GM19395 (cell line): ENCODE results near the gene FOLH1.
"Not testable (repeated sequence)": the region's sequence is repeated elsewhere in the genome, so short reads cannot be mapped to it uniquely, and the experiment has no call there.

ENCODE experiments used
- ATAC-seq: cut with Tn5 transposase; IDR thresholded peaks from one replicate; pipeline ENCODE4 v1.9.1; 2021; ENCODE audit warnings: mild to moderate bottlenecking, moderate library complexity; ENCODE audit not compliant: unreplicated experiment

The FOLH1 gene

GRCh38 chr11:49184756-49185155, 23.6 kb downstream of the FOLH1 start:
- not testable (repeated sequence) for ATAC-seq

GRCh38 chr11:49177936-49178335, 30.5 kb downstream of the FOLH1 start:
- ATAC-seq, result not testable (repeated sequence)

- not testable (repeated sequence) for ATAC-seq
Observed at GRCh38 chr11:49175378-49175777, 33.0 kb downstream of the FOLH1 start.

- ATAC-seq, result not testable (repeated sequence)
Observed at GRCh38 chr11:49174691-49175366, 33.6 kb downstream of the FOLH1 start.

- ATAC-seq, result not testable (repeated sequence)
Observed at GRCh38 chr11:49171613-49172012, 36.8 kb downstream of the FOLH1 start.

- not testable (repeated sequence) for ATAC-seq
Observed at GRCh38 chr11:49169579-49169978, 38.8 kb downstream of the FOLH1 start.

- ATAC-seq, result not testable (repeated sequence)
Observed at GRCh38 chr11:49168992-49169391, 39.4 kb downstream of the FOLH1 start.

- ATAC-seq, result no peak
Observed at GRCh38 chr11:49151211-49151610, 57.2 kb downstream of the FOLH1 start.

- not testable (repeated sequence) for ATAC-seq
Observed at GRCh38 chr11:49102356-49102755, 106.0 kb downstream of the FOLH1 start.
